GM23338 (cell line): ENCODE data around the gene GDPD4. TPM values are rescaled to one million over a fixed set of nuclear protein-coding genes. Genes with fewer than 3 reads are reported as not detected.

Experiments
- ATAC-seq: fragments of 200-7000 bp; cut with Tn5 transposase; 3 replicates; pipeline ENCODE4 v1.9.1; 2020
- DNase-seq: peaks from one replicate; pipeline ENCODE4 v3.0.0-alpha.2; 2015; ENCODE audit warnings: low spot score
- H2AFZ ChIP-seq: fragments of 200-600 bp; sonication (generic); 2 replicates; pipeline ENCODE4 v1.8.0; 2016; ENCODE audit warnings: antibody characterized with exemption, mild to moderate bottlenecking, moderate library complexity
- H3F3A ChIP-seq: fragments of 200-600 bp; sonication (generic); replicated peaks from 2 replicates; pipeline ENCODE4 v1.8.0; 2017; ENCODE audit warnings: antibody characterized with exemption, mixed run types, low read depth
- H3K27ac ChIP-seq: fragments of 200-600 bp; sonication (generic); 2 replicates; pipeline ENCODE4 v1.6.1; 2016; ENCODE audit warnings: low read depth
- H3K27me3 ChIP-seq: fragments of 200-600 bp; sonication (generic); 2 replicates; pipeline ENCODE4 v1.8.0; 2016; ENCODE audit warnings: mild to moderate bottlenecking, mixed run types, moderate library complexity; ENCODE audit not compliant: insufficient read depth
- H3K36me3 ChIP-seq: fragments of 200-600 bp; sonication (generic); 2 replicates; pipeline ENCODE4 v1.8.0; 2016; ENCODE audit warnings: mild to moderate bottlenecking; ENCODE audit not compliant: insufficient read depth
- H3K4me1 ChIP-seq: fragments of 200-600 bp; sonication (generic); 2 replicates; pipeline ENCODE4 v1.8.0; 2016; ENCODE audit warnings: mild to moderate bottlenecking, moderate library complexity; ENCODE audit not compliant: insufficient read depth
- H3K4me2 ChIP-seq: fragments of 200-600 bp; sonication (generic); 2 replicates; pipeline ENCODE4 v1.7.1; 2017; ENCODE audit warnings: mixed run types
- H3K4me3 ChIP-seq: fragments of 200-600 bp; sonication (generic); 2 replicates; pipeline ENCODE4 v1.6.1; 2016; ENCODE audit warnings: mixed run types
- H3K79me2 ChIP-seq: fragments of 200-600 bp; sonication (generic); replicated peaks from 2 replicates; pipeline ENCODE4 v1.8.0; 2017; ENCODE audit warnings: mild to moderate bottlenecking; ENCODE audit not compliant: insufficient read depth
- H3K9me2 ChIP-seq: fragments of 200-600 bp; sonication (generic); 2 replicates; pipeline ENCODE4 v1.8.0; 2017; ENCODE audit not compliant: insufficient read depth
- H4K20me1 ChIP-seq: fragments of 200-600 bp; sonication (generic); replicated peaks from 2 replicates; pipeline ENCODE4 v1.8.0; 2017; ENCODE audit warnings: mild to moderate bottlenecking; ENCODE audit not compliant: insufficient read depth
- H3K27ac Mint-ChIP-seq: 2 replicates; pipeline ENCODE4 v1.8.0; 2020; ENCODE audit warnings: inconsistent platforms, mild to moderate bottlenecking, moderate library complexity, mixed read lengths
- H3K27me3 Mint-ChIP-seq: 3 replicates; pipeline ENCODE4 v1.8.0; 2022; ENCODE audit warnings: low read depth, mild to moderate bottlenecking, moderate library complexity, mixed read lengths, inconsistent platforms; ENCODE audit not compliant: insufficient read depth, poor library complexity
- H3K36me3 Mint-ChIP-seq: 3 replicates; pipeline ENCODE4 v1.8.0; 2021; ENCODE audit warnings: low read depth, mild to moderate bottlenecking, inconsistent platforms, moderate library complexity, mixed read lengths
- H3K4me1 Mint-ChIP-seq: 3 replicates; pipeline ENCODE4 v1.8.0; 2020; ENCODE audit warnings: mild to moderate bottlenecking, inconsistent platforms, mixed read lengths
- H3K4me3 Mint-ChIP-seq: 3 replicates; pipeline ENCODE4 v1.8.0; 2021; ENCODE audit warnings: moderate library complexity, mild to moderate bottlenecking, inconsistent platforms, mixed read lengths
- H3K9me3 Mint-ChIP-seq: 3 replicates; pipeline ENCODE4 v1.8.0; 2020; ENCODE audit warnings: moderate library complexity, mild to moderate bottlenecking, inconsistent platforms, mixed read lengths
- CTCF ChIP-seq, 2 experiments: fragments of 200-600 bp in 1 of 2; sonication (generic) in 1 of 2; conservative IDR thresholded peaks; 2 replicates each; pipeline versions ENCODE4 v1.5.1 to v1.6.1; 2016 to 2017; ENCODE audit warnings: antibody characterized with exemption in 2 of 2, low read depth in 2 of 2, mild to moderate bottlenecking in 2 of 2, moderate library complexity in 1 of 2
- ETS1 ChIP-seq: IDR thresholded peaks from 2 replicates; pipeline ENCODE4 v1.6.1; 2016; ENCODE audit warnings: antibody characterized with exemption
- JUNB ChIP-seq: IDR thresholded peaks from one replicate; pipeline ENCODE4 v1.6.1; 2016; ENCODE audit warnings: antibody characterized with exemption; ENCODE audit not compliant: unreplicated experiment
- STAT1 ChIP-seq: IDR thresholded peaks from one replicate; pipeline ENCODE4 v1.6.1; 2016; ENCODE audit warnings: antibody characterized with exemption; ENCODE audit not compliant: unreplicated experiment
- ZNF114 ChIP-seq: fragments of 250-450 bp; sonication (Bioruptor Pico); IDR thresholded peaks from 2 replicates; pipeline ENCODE4 v1.5.0; 2020; ENCODE audit warnings: mild to moderate bottlenecking, moderate library complexity
- ZNF331 ChIP-seq: fragments of 250-450 bp; sonication (Bioruptor Pico); IDR thresholded peaks from 2 replicates; pipeline ENCODE4 v1.5.0; 2020; ENCODE audit warnings: low read depth, mild to moderate bottlenecking, moderate library complexity
- ZNF462 ChIP-seq: fragments of 250-450 bp; sonication (Bioruptor Pico); IDR thresholded peaks from 2 replicates; pipeline ENCODE4 v1.5.0; 2020; ENCODE audit warnings: mild to moderate bottlenecking, moderate library complexity
- polyA plus RNA-seq: library from polyadenylated mRNA; unstranded; fragments of >200 nt; fragmentation: Nextera tagmentation; extraction: Ambion mirVana; gene quantifications from 2 replicates; pipeline ENCODE4 v1.2.1, GENCODE V29; 2016
- total RNA-seq: library from RNA; depleted of rRNA; stranded (reverse); fragments of >200 nt; shearing (Covaris generic); gene quantifications from 2 replicates; pipeline ENCODE4 v1.2.3, GENCODE V29; 2014

GDPD4 gene
- total and polyA plus RNA-seq, 2 experiments from 2014 or later = not detected

GRCh38 chr11:77181226-77181625 lies 120.3 kb downstream of the GDPD4 start (continued):
- TF ChIP-seq ZNF462 (CRISPR knock-in tag) = no peak

GRCh38 chr11:77180346-77180745 lies 121.1 kb downstream of the GDPD4 start:
- Histone ChIP-seq H3K4me1 (peaks cover 11% of the 10 kb centered on the region), H3K27me3 (no peaks in the 10 kb centered on the region), H4K20me1 (no peaks in the 10 kb centered on the region), H3F3A (no peaks in the 10 kb centered on the region), H3K4me2 (no peak overlapping the region), H2AFZ (no peak overlapping the region), H3K36me3 (no peaks in the 10 kb centered on the region), H3K9me2 (0 out of 2 replicates have a peak, but pooled peaks cover 2% of the 10 kb centered on the region), H3K27ac (no peak overlapping the region), H3K79me2 (no peaks in the 10 kb centered on the region), H3K4me3 (no peak overlapping the region)
- Mint-ChIP-seq H3K36me3 (no peaks in the 10 kb centered on the region; the same call in 2 of the 3 replicates), H3K27ac (no peak overlapping the region), H3K9me3 (peaks cover 5% of the 10 kb centered on the region; the same call in 2 of the 3 replicates), H3K4me3 (no peak overlapping the region), H3K27me3 (peaks cover 13% of the 10 kb centered on the region), H3K4me1 (peaks cover 16% of the 10 kb centered on the region)
- ATAC-seq = no peak
- DNase-seq = no peak
- no peak for TF ChIP-seq ZNF114 (CRISPR knock-in tag)
- TF ChIP-seq ZNF462 (CRISPR knock-in tag) = no peak
- TF ChIP-seq JUNB = no peak
- no peak for TF ChIP-seq ETS1
- no peak for TF ChIP-seq ZNF331 (CRISPR knock-in tag)
- TF ChIP-seq STAT1 = no peak
- no peak for TF ChIP-seq CTCF (conservative IDR thresholded peaks at IDR 0.05; ENCODE audit: low read depth in 2 of 2)
